ENCODE results near the gene TMEM161A.

DNA sequence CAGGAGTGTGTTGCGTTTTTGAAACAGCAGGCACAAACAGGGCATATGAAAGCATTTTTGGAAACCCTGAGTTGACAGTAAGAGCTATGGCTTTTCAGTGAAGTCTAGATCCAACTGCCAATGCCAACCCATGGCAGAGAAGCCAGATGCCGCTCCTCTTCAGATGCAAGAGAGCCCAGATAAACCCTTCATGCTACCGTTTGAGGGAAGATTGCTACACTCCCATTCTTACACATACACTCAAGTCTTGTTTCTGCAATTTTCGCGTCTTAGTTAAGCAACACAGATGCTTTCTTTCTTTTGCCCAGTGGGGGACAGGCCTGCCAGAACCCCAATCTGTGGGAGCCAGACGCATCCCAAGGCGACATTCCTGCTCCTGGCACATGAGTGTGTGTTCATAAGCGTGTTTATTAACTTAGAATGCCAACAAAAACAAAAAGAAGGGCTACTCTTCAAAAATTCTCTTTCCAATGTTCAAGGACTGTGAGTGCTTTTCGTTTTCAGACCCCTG is 43.3 kb upstream of the TMEM161A start:
- TF ChIP-seq CTCF (IDR thresholded peaks at IDR 0.05) (no peak), POLR2AphosphoS5 (IDR thresholded peaks at IDR 0.05) (no peak), POLR2A (IDR thresholded peaks at IDR 0.05) (no peak)
